ENCODE data around the gene SLC1A3. TPM values are rescaled to one million over a fixed set of nuclear protein-coding genes. Genes with fewer than 3 reads are reported as not detected.
A peak's percentile ranks its signal among the peaks of the same experiment; 100 is the strongest.

SLC1A3 gene
- total and polyA plus RNA-seq, 10 of the 15 experiments (the other 5 are each of a cell fraction or from before 2014, with no cell fraction given), result 0.23 to 4.4 (median 3.3) TPM

DNA sequence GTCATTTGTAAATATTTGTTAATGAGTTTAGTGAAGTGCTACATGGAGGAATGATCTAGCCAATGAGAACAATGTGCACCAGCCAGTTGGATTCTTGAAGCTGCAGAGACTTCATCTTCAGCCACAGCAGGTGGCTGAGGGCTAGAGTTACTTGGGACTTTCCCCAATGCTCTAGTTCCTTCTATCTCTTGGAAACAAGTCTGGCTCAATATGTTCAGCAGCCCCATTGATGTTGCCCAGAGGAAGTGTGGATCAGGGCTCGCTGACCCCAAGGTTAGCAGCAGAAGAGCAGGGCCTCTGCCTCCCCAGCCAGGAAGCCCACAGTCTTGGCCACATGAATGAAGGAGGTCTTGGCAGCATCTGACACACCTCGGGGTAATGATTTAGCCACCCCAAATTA is 117.5 kb downstream of the SLC1A3 start (continued):
- no peak for TF ChIP-seq USF2 (IDR thresholded peaks at IDR 0.05; ENCODE audit: borderline replicate concordance, low read depth, low read length)

DNA sequence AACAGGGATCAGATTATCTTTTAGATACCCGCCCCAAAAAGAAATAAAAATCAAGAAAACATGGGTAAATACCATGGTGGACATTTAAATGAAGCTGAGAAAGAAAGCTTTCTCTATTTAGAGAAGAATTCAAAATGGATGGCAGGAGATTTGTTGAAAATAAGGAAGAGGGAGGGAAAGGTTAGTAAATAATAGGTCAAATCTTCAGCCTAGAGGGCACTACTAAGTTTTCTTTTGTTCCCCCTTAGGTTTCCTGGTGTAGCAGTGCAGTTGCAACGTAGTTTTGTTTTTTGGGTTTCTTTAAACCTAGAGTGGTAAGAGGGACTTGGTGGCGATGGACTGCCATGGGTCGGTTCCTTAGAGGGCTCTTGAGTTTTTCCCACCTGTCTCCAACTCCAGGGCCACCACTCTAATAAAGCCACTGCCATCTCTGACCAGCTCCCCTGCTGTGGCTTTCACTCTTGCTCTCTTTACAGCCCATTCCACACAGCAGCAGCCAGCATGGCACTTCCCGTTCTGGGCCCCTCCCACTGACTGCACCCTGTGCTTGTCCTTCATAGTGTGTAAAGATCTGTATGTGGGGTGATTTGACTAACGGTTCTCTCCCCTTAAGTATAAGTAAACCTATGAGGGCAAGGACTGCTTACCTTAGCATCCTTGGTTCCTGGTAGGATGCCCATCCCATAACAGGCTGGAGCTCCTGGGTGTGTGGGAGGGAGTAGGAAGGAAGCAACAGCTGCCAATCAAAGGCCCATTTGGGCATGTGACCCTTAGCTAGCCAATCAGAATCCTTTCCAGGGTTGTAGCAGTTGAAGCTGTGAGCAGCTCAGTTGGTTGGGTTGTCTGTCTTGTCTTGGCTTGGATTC is 118.3 kb downstream of the SLC1A3 start:
- CTCF ChIA-PET, result interaction anchor here (0.7 to 8.4 kb wide), 15 partner anchors 9 to 689 kb away, joined by 3 to 202 read pairs (median 5); no protein-coding TSS in a partner anchor
- TF ChIP-seq FOXM1 (IDR thresholded peaks at IDR 0.05; ENCODE audit: low read depth, low read length) (no peak), ASH2L (IDR thresholded peaks at IDR 0.05; ENCODE audit: borderline replicate concordance, low read depth) (no peak), PAX5 (IDR thresholded peaks at IDR 0.05; ENCODE audit: borderline replicate concordance, low read depth, low read length) (no peak; the same call in 1 of the 2 replicates), RAD21 (IDR thresholded peaks at IDR 0.05; ENCODE audit: insufficient read depth, low read depth, low read length) (no peak), SUZ12 (IDR thresholded peaks at IDR 0.05; ENCODE audit: unreplicated experiment) (no peak), BACH1 (IDR thresholded peaks at IDR 0.05; ENCODE audit: borderline replicate concordance) (no peak), CBX3 (IDR thresholded peaks at IDR 0.05; ENCODE audit: borderline replicate concordance, low read depth) (no peak), BMI1 (IDR thresholded peaks at IDR 0.05; ENCODE audit: borderline replicate concordance) (no peak), RBBP5 (conservative IDR thresholded peaks at IDR 0.05) (no peak), ZZZ3 (IDR thresholded peaks at IDR 0.05; ENCODE audit: control insufficient read depth, insufficient read length, low read depth) (no peak), RCOR1 (conservative IDR thresholded peaks at IDR 0.05; ENCODE audit: low read depth, low read length) (0 out of 2 replicates have a peak, but pooled peaks have one; percentile 27), TBL1XR1 (IDR thresholded peaks at IDR 0.05; ENCODE audit: low read depth, low read length) (no peak), USF2 (IDR thresholded peaks at IDR 0.05; ENCODE audit: borderline replicate concordance, low read depth, low read length) (peak; percentile 97), HDAC6 (IDR thresholded peaks at IDR 0.05; ENCODE audit: unreplicated experiment) (no peak), JUNB (IDR thresholded peaks at IDR 0.05) (no peak), YY1 (IDR thresholded peaks at IDR 0.05; ENCODE audit: low read depth, low read length) (peak; percentile 81), PAX8 (IDR thresholded peaks at IDR 0.05) (peak; percentile 69; the same call in 1 of the 2 replicates), STAT1 (conservative IDR thresholded peaks at IDR 0.05) (no peak), POLR2AphosphoS5 (IDR thresholded peaks at IDR 0.05; ENCODE audit: low read length) (peak; percentile 96)
- TF ChIP-seq, protein P1, sequence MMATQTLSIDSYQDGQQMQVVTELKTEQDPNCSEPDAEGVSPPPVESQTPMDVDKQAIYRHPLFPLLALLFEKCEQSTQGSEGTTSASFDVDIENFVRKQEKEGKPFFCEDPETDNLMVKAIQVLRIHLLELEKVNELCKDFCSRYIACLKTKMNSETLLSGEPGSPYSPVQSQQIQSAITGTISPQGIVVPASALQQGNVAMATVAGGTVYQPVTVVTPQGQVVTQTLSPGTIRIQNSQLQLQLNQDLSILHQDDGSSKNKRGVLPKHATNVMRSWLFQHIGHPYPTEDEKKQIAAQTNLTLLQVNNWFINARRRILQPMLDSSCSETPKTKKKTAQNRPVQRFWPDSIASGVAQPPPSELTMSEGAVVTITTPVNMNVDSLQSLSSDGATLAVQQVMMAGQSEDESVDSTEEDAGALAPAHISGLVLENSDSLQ (IDR thresholded peaks at IDR 0.05), result peak; percentile 99

More for the DNA sequence above, 118.3 kb downstream of the SLC1A3 start:
- SMC1A ChIA-PET (ENCODE audit: uncharacterized antibody, unreplicated experiment), result interaction anchor here (0.7 to 9.4 kb wide), 19 partner anchors 11 to 283 kb away, joined by 3 to 176 read pairs (median 7); partner anchors contain the start of gene NIPBL
- Histone ChIP-seq H3K36me3 (ENCODE audit: control insufficient read depth in 2 of 2, insufficient read depth in 2 of 2, low read length in 1 of 2) (no peaks in the 10 kb centered on the region), H3K79me2 (ENCODE audit: control insufficient read depth, insufficient read depth, low read length) (peaks cover 34% of the 10 kb centered on the region), H3K27me3 (replicated peaks in 1 of 2; ENCODE audit: control insufficient read depth in 2 of 2, insufficient read depth in 2 of 2, low read length in 1 of 2) (no peaks in the 10 kb centered on the region), H2AFZ (ENCODE audit: control insufficient read depth, low read depth, low read length) (peak overlapping the region; percentile 99), H3K27ac (ENCODE audit: control insufficient read depth, insufficient read depth) (peak overlapping the region; percentile 96), H3K9me3 (replicated peaks; ENCODE audit: control insufficient read depth, insufficient read depth, low read length) (no peaks in the 10 kb centered on the region), H3K9ac (ENCODE audit: control insufficient read depth, insufficient read depth, low read length) (peak overlapping the region; percentile 89), H3K4me3 (peak overlapping the region; percentile 60), H3K4me2 (ENCODE audit: control insufficient read depth, insufficient read depth) (peak overlapping the region; percentile 75), H4K20me1 (ENCODE audit: control insufficient read depth, insufficient read depth) (no peaks in the 10 kb centered on the region), H3K4me1 (ENCODE audit: control insufficient read depth, insufficient read depth, low read length) (peaks cover 47% of the 10 kb centered on the region)
- intact Hi-C loops (cut with micrococcal nuclease; ENCODE audit: unreplicated experiment), result loop anchor here (2.0 to 10.0 kb wide), 3 partner anchors 34 to 480 kb away; partner anchors contain the start of gene NIPBL
- RAD21 ChIA-PET (ENCODE audit: unreplicated experiment), result interaction anchor here (0.6 to 7.4 kb wide), 14 partner anchors 10 to 573 kb away, joined by 3 to 65 read pairs (median 6); no protein-coding TSS in a partner anchor
- POLR2A ChIA-PET, result interaction anchor here (0.9 to 4.0 kb wide), 10 partner anchors 9 to 646 kb away, joined by 3 to 33 read pairs (median 5); partner anchors contain the start of genes NIPBL and NUP155
- ATAC-seq (peak; percentile 87), FAIRE-seq (peak; percentile 77), DNase-seq (ENCODE audit: low read depth, low spot score) (peak; percentile 94)
- BruUV-seq (replicated peaks), result TSS peak; percentile 83
- in situ Hi-C loops (cut with MboI), result no loop called here
- WGBS (ENCODE audit: insufficient coverage, insufficient replicate concordance, low lambda C conversion rate, missing lambda C conversion rate), result under 1% methylated on average over 6 of the region's 6 CpGs
